CD1c-positive myeloid dendritic cell (primary cell): ENCODE results near the gene GHDC.
A peak's percentile ranks its signal among the peaks of the same experiment; 100 is the strongest.
"Not testable (repeated sequence)": the region's sequence is repeated elsewhere in the genome, so short reads cannot be mapped to it uniquely, and the experiment has no call there.

ENCODE experiments used
- DNase-seq: peaks from one replicate; pipeline ENCODE4 v3.0.0-alpha.2; 2016; ENCODE audit errors: extremely low spot score

Gene GHDC

GRCh38 chr17:42193969-42194899 is at the start of gene GHDC:
Gene GHDC (minus strand): TSS chr17:42194494. CDS start chr17:42193581, 913 bp downstream.
- peak; percentile 80 for DNase-seq

GRCh38 chr17:42243493-42243982 is 49.2 kb upstream of the GHDC start:
- DNase-seq: no peak

DNA sequence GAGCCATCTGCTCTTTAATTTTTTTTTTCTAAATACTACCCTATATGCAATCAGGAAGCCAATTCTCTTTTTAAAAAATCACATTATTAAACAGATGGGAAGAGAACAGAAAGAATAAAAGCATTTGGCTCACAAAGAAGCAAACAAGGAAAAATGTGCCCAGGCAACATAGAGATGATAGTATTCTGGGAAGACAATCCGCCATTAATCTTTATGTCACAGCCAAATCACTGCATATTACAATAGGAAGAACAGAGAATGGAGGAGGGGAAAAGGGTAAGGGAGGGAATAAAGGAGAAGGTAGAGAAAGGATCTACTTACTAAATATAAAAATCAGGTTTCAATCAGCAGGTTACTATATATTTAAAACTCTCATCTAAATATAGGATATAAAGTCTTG is 47.6 kb upstream of the GHDC start:
- no peak for DNase-seq

DNA sequence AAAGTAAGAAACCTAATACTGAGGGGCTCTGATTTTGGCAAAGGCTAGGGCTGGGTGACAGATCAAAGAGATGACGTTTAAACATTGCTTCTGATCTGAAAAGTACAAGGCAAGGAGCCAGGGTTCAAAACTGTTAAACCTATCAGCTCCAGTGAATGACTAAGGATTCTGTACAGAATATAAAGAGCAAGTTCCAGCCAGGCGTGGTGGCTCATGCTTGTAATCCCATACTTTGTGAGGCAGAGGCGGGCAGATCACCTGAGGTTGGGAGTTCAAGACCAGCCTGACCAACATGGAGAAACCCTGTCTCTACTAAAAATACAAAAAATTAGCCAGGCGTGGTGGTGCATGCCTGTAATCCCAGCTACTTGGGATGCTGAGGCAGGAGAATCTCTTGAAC is 46.6 kb upstream of the GHDC start:
- DNase-seq: not testable (repeated sequence)

DNA sequence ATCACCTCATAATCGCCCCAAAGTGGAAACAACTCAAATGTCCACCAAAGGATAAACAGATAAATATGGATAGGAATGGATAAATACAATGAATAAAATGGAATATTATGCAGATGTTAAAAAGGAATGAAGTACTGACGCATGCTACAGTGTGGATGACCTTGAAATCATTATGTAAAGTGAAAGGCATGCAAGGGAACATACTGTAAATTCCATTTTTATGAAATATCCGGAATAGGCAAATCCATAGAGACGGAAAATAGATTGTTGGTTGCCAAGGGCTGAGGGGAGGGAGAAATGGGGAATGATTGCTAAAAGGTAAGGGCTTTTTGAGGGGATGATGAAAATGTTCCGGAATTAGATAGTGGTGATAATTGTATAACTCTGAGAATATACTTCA is 45.9 kb upstream of the GHDC start:
- DNase-seq: no peak

DNA sequence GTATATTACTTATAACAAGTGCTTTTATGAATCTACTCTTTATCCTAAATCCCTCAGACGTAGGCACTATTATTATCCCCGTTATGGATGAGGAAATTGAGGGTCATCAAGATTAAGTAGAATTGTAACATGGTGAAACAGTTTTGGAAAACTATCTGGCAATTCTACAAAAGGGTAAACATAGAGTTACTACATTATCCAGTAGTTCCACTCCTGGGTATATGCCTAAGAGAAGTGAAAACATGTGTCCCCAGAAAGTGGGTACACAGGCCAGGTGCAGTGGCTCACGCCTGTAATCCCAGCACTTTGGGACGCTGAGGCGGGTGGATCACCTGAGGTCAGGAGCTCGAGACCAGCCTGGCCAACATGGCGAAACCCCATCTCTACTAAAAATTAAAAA is 45.3 kb upstream of the GHDC start:
- DNase-seq: not testable (repeated sequence)

DNA sequence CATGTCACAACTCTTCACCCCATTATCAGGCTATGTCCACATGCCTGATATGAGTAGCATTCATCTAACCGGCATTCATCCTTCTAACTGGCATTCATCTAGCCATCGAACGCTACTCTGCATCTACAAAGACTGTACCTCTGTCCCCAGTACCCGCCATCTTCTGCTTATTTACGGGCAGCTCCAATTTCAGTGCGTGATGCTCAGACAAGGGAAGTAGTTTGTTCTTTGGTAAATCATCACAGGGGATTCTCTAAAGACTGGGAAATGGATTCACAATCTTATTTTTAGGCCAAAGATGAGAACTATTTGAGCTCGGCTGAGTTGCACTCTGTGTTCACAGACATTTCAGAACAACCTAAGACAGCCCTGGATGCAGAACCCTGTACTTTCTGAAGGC is 42.5 kb upstream of the GHDC start:
- no peak for DNase-seq

DNA sequence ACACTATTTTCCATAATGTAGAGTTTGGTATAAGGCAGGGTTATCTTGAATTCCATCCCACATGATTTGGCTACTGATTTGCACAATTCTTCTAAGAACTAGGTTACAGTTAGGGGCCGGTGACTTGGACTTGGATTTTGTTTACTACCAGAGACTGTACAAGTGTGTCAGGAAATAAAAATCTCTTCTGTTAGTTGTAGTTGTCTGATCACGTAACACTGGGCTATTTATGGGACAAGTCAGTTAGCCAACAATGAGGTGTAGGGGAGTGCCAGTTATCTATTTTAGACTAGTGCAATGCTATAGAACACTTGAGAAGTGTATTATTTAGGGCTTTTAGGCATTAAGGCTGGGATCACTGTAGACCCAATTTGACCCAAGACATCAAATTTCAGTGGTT is 39.7 kb upstream of the GHDC start:
- no peak for DNase-seq

- no peak for DNase-seq
These were observed 38.9 kb upstream of the GHDC start for GRCh38 chr17:42233156-42233555.

GRCh38 chr17:42230225-42230624 is 35.9 kb upstream of the GHDC start:
- no peak for DNase-seq

- DNase-seq: no peak
These were observed 33.8 kb upstream of the GHDC start for GRCh38 chr17:42227849-42228700.

GRCh38 chr17:42225646-42226045 is 31.4 kb upstream of the GHDC start:
- DNase-seq: no peak

DNA sequence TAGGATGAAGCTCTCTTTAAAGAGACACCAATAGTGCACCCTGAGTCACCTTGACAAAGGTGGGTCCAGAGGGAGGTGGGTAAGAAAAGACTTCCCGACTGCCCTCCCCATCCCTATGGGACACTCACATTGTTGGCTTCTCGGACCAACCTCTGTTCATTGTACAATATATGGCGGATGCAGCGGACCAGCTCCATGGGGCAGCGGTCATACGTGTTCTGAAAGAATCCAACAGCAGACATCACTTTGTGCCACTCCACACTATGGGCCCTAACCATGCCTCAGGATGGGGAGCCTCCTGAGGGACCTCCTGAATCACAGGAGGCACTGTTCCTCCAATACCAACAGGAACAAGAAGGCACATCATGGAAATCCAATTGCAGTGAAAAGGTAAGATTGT is 30.4 kb upstream of the GHDC start:
- no peak for DNase-seq

- DNase-seq: peak; percentile 55
These were observed 27.8 kb upstream of the GHDC start for GRCh38 chr17:42221886-42222745.

- DNase-seq: not testable (repeated sequence)
These were observed 25.0 kb upstream of the GHDC start for GRCh38 chr17:42219280-42219679.

- DNase-seq: no peak
These were observed 19.9 kb upstream of the GHDC start for GRCh38 chr17:42214156-42214555.

GRCh38 chr17:42212382-42212781 is 18.1 kb upstream of the GHDC start:
- no peak for DNase-seq

GRCh38 chr17:42211921-42212341 is 17.6 kb upstream of the GHDC start:
- DNase-seq: not testable (repeated sequence)

DNA sequence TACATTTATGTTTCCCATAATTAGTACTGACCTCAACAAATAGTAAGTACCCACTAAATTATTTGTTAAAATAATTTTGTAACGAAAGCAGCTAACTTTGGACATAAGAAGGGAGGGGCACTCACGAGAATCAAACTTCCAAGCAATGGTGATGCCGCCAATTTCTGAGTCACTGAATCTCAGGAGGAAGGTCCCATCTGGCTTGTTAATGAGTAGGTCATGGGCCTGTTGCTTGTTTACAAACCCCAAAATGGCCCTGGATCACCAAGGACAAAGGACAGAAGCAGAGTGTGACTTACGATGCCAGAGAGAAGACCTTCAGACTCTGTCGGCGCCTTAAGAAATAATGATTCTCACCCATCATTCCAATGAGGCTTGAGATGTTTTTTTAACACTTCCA is 15.8 kb upstream of the GHDC start:
- no peak for DNase-seq

DNA sequence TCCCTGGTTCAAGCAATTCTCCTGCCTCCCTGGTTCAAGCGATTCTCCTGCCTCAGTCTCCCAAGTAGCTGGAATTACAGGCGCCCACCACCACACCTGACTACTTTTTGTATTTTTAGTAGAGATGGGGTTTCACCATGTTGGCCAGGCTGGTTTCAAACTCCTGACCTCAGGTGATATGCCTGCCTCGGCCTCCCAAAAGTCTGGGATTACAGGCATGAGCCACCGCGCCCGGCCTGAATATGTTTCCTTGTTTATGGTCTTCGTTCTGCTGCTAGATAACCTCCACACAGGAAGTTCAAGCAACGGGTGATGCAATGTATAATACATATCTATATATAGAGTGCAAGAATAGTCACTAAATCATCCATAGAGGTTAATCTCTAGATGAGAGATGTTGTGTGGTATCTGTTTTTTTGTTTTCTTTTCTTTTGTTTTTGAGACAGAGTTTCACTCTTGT is 11.9 kb upstream of the GHDC start:
- peak; percentile 41 for DNase-seq

- no peak for DNase-seq
These were observed 9.1 kb upstream of the GHDC start for GRCh38 chr17:42203354-42203753.
